OCI-LY7 (cell line): ENCODE results near the gene TSPYL1. TPM values are rescaled to one million over a fixed set of nuclear protein-coding genes. Genes with fewer than 3 reads are reported as not detected.

Source experiments
- BruUV-seq: library from RNA; stranded (reverse); fragments of 400-500 nt; replicated peaks from 2 replicates; lab custom pipeline; 2021; lab: Mats Ljungman, UMichigan
- CTCF ChIA-PET: fragments of 300-600 bp; sonication (Branson Sonifier 250); formaldehyde crosslinking; loops from one replicate; lab custom pipeline; 2022; ENCODE audit warnings: antibody characterized with exemption; ENCODE audit not compliant: unreplicated experiment; lab: Charles Lee
- POLR2A ChIA-PET: fragments of 300-600 bp; sonication (Branson Sonifier 250); formaldehyde crosslinking; loops from one replicate; lab custom pipeline; 2022; ENCODE audit warnings: antibody characterized with exemption; lab: Charles Lee
- DNase-seq: peaks from one replicate; pipeline ENCODE4 v3.0.0-alpha.2; 2015; ENCODE audit warnings: low spot score
- H2AFZ ChIP-seq: fragments of 200-600 bp; sonication (generic), shearing (Covaris generic); 2 replicates; pipeline ENCODE4 v1.6.1; 2014; ENCODE audit warnings: mild to moderate bottlenecking, antibody characterized with exemption, low read length, moderate library complexity
- H3K27ac ChIP-seq: fragments of 200-600 bp; sonication (generic); 2 replicates; pipeline ENCODE4 v1.5.1; 2014; ENCODE audit warnings: mixed run types, low read depth, mild to moderate bottlenecking, moderate library complexity, low read length, inconsistent platforms; ENCODE audit not compliant: poor library complexity, severe bottlenecking
- H3K36me3 ChIP-seq: fragments of 200-600 bp; sonication (generic); 2 replicates; pipeline ENCODE4 v1.6.1; 2014; ENCODE audit warnings: mild to moderate bottlenecking, antibody characterized with exemption, low read length, moderate library complexity, mixed read lengths; ENCODE audit not compliant: insufficient read depth
- H3K4me1 ChIP-seq: fragments of 200-600 bp; sonication (generic); 2 replicates; pipeline ENCODE4 v1.5.1; 2014; ENCODE audit warnings: mild to moderate bottlenecking, low read length; ENCODE audit not compliant: insufficient read depth, poor library complexity, severe bottlenecking
- H3K4me2 ChIP-seq: fragments of 200-600 bp; sonication (generic); 2 replicates; pipeline ENCODE4 v1.6.1; 2014; ENCODE audit warnings: mild to moderate bottlenecking, low read length
- H3K4me3 ChIP-seq: fragments of 200-600 bp; sonication (generic); 2 replicates; pipeline ENCODE4 v1.5.1; 2014; ENCODE audit warnings: mild to moderate bottlenecking, low read depth, low read length; ENCODE audit not compliant: poor library complexity, severe bottlenecking
- H3K79me2 ChIP-seq: fragments of 200-600 bp; sonication (generic); 2 replicates; pipeline ENCODE4 v1.6.1; 2016; ENCODE audit warnings: low read depth, mild to moderate bottlenecking, low read length, moderate library complexity, mixed read lengths; ENCODE audit not compliant: insufficient read depth
- H3K9me2 ChIP-seq: fragments of 200-600 bp; sonication (generic); 2 replicates; pipeline ENCODE4 v1.6.1; 2016; ENCODE audit warnings: mild to moderate bottlenecking, low read length, mixed read lengths; ENCODE audit not compliant: insufficient read depth
- H3K9me3 ChIP-seq: fragments of 200-600 bp; sonication (generic); 2 replicates; pipeline ENCODE4 v1.6.1; 2014; ENCODE audit warnings: mild to moderate bottlenecking, mixed run types, low read length, mixed read lengths
- H4K20me1 ChIP-seq: fragments of 200-600 bp; sonication (generic); 2 replicates; pipeline ENCODE4 v1.6.1; 2014; ENCODE audit warnings: mild to moderate bottlenecking, antibody characterized with exemption, low read length, moderate library complexity, mixed read lengths; ENCODE audit not compliant: insufficient read depth
- CTCF ChIP-seq: fragments of 200-600 bp; sonication (generic); conservative IDR thresholded peaks from 2 replicates; pipeline ENCODE4 v1.5.1; 2014; ENCODE audit warnings: mild to moderate bottlenecking, antibody characterized with exemption, low read length, moderate library complexity, mixed read lengths
- EZH2phosphoT487 ChIP-seq: fragments of 200-600 bp; sonication (generic); IDR thresholded peaks from 2 replicates; pipeline ENCODE4 v1.6.1; 2018; ENCODE audit warnings: low read depth, borderline replicate concordance, mild to moderate bottlenecking, mixed run types, antibody characterized with exemption, low read length, moderate library complexity, mixed read lengths
- intact Hi-C: fragments of 100-400 bp; cut with micrococcal nuclease; formaldehyde crosslinking; loops from one replicate; pipeline ENCODE4 v1.10.0; 2022; ENCODE audit not compliant: unreplicated experiment
- total RNA-seq, 2 experiments: library from RNA; depleted of rRNA in 1 of 2; stranded (reverse); fragments of >200 nt in 1 of 2; shearing (Covaris generic) in 1 of 2; gene quantifications; 2 replicates each; pipeline ENCODE4 v1.2.3, GENCODE V29; 2014 to 2022

Gene TSPYL1
- total RNA-seq, 2 experiments from 2014 or later: 32.8 to 50.3 TPM

- no peak overlapping the region for H2AFZ ChIP-seq
- H3K36me3 ChIP-seq: no peaks in the 10 kb centered on the region; the same call in 1 of the 2 replicates
- no peak for TF ChIP-seq CTCF
- TF ChIP-seq EZH2phosphoT487: no peak
- ChIA-PET CTCF (no interaction called here), POLR2A (no interaction called here)
- intact Hi-C loops: no loop called here
- H3K27ac ChIP-seq: no peak overlapping the region
- H3K4me2 ChIP-seq: no peak overlapping the region
- no peak for DNase-seq
- H4K20me1 ChIP-seq: no peaks in the 10 kb centered on the region
- no peak overlapping the region for H3K4me3 ChIP-seq
- H3K4me1 ChIP-seq: peaks cover 26% of the 10 kb centered on the region
- no peaks in the 10 kb centered on the region for H3K9me2 ChIP-seq
- no peaks in the 10 kb centered on the region for H3K9me3 ChIP-seq
- H3K79me2 ChIP-seq: peaks cover 21% of the 10 kb centered on the region; the same call in 1 of the 2 replicates
- no TSS peak for BruUV-seq
Observed at GRCh38 chr6:116248577-116248976, 31.2 kb downstream of the TSPYL1 start.

DNA sequence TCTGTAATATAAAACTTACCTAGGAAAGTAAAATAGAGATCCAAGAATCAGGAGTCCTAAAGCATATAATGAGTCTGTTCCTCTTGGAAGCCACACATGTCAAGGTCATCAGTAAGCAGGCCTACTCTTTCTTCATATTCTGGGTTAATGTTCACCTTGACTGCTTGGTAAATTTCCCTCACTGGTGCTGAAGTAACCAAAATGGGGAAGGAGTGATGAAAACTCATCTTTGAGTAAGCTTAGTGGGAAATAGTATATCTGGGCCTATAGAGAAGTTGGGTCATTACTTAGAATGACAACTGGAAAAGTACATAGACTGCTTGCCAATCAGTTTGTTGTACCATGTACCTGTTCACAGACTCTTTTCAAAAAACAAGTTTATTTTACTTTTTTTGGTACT, 32.4 kb downstream of the TSPYL1 start:
- peaks cover 17% of the 10 kb centered on the region for H3K4me1 ChIP-seq
- POLR2A ChIA-PET: interaction anchor here (0.7 kb wide), 1 partner anchor 366 kb away, joined by 3 read pairs; no protein-coding TSS in a partner anchor
- no peak overlapping the region for H3K4me2 ChIP-seq

More for the DNA sequence above, 32.4 kb downstream of the TSPYL1 start:
- Histone ChIP-seq H3K79me2 (peaks cover 10% of the 10 kb centered on the region; the same call in 1 of the 2 replicates), H3K9me2 (no peaks in the 10 kb centered on the region), H3K4me3 (no peak overlapping the region), H2AFZ (no peak overlapping the region), H3K36me3 (no peaks in the 10 kb centered on the region; the same call in 1 of the 2 replicates), H3K27ac (no peak overlapping the region), H4K20me1 (no peaks in the 10 kb centered on the region), H3K9me3 (no peaks in the 10 kb centered on the region)
- no peak for DNase-seq
- CTCF ChIA-PET: no interaction called here
- intact Hi-C loops: no loop called here
- BruUV-seq: no TSS peak
- TF ChIP-seq EZH2phosphoT487 (no peak), CTCF (no peak)
